Muscle of leg (tissue), 11 donors: ENCODE results near the gene PPP1R2C. TPM values are rescaled to one million over a fixed set of nuclear protein-coding genes. Genes with fewer than 3 reads are reported as not detected.
A peak's percentile ranks its signal among the peaks of the same experiment; 100 is the strongest.

ENCODE experiments used
- DNase-seq: peaks from one replicate; pipeline ENCODE4 v3.0.0; 2013
- H3K27ac ChIP-seq: one replicate; pipeline ENCODE4 v1.5.1; 2013; ENCODE audit warnings: mild to moderate bottlenecking, low read length, control low read depth
- H3K27me3 ChIP-seq: one replicate; pipeline ENCODE4 v1.6.1; 2013; ENCODE audit warnings: low read length; ENCODE audit not compliant: control insufficient read depth, insufficient read depth
- H3K36me3 ChIP-seq: one replicate; pipeline ENCODE4 v1.6.1; 2013; ENCODE audit warnings: low read length; ENCODE audit not compliant: control insufficient read depth, insufficient read depth
- H3K4me1 ChIP-seq: one replicate; pipeline ENCODE4 v1.6.1; 2013; ENCODE audit warnings: low read length; ENCODE audit not compliant: control insufficient read depth, insufficient read depth
- H3K4me3 ChIP-seq: one replicate; pipeline ENCODE4 v1.5.1; 2013; ENCODE audit warnings: low read length, control low read depth
- H3K9me3 ChIP-seq: replicated peaks from 2 replicates; pipeline ENCODE4 v1.6.1; 2013; ENCODE audit warnings: low read depth, low read length; ENCODE audit not compliant: control insufficient read depth
- WGBS: methylation state at CpG from one replicate; pipeline ENCODE4 v1.1.5; 2013; ENCODE audit warnings: missing lambda C conversion rate; ENCODE audit not compliant: insufficient coverage; 5-methylcytosine and 5-hydroxymethylcytosine counted together
- polyA plus RNA-seq, 8 donors: library from polyadenylated mRNA; unstranded; fragments of 120-200 nt; gene quantifications; one replicate each; pipeline versions ENCODE4 v1.2.1 to v1.2.3, GENCODE V29; 2013; ENCODE audit warnings: inconsistent platforms in 1 of 8, low replicate concordance in 1 of 8; ENCODE audit not compliant: insufficient read length in 8 of 8, insufficient read depth in 1 of 8
- total RNA-seq: library from RNA; stranded (reverse); fragments of 120-200 nt; gene quantifications from one replicate; pipeline ENCODE4 v1.2.4, GENCODE V29; 2013

PPP1R2C gene
- total and polyA plus RNA-seq, 9 donors = not detected

- WGBS = 11% methylated on average over 1 of the region's 4 CpGs
- no peak for DNase-seq
These were observed 25.2 kb downstream of the PPP1R2C start for GRCh38 chrX:42752730-42753129.

GRCh38 chrX:42751573-42751972 lies 26.4 kb downstream of the PPP1R2C start:
- H3K36me3 ChIP-seq = no peaks in the 10 kb centered on the region
- no peak overlapping the region for H3K27ac ChIP-seq
- peaks cover 4% of the 10 kb centered on the region for H3K27me3 ChIP-seq
- H3K4me1 ChIP-seq = no peaks in the 10 kb centered on the region
- no peaks in the 10 kb centered on the region for H3K9me3 ChIP-seq
- no peak for DNase-seq
- WGBS = 67% methylated on average over 2 of the region's 3 CpGs
- no peak overlapping the region for H3K4me3 ChIP-seq

More at GRCh38 chrX:42752730-42753129, 25.2 kb downstream of the PPP1R2C start:
- Histone ChIP-seq H3K27me3 (peaks cover 4% of the 10 kb centered on the region), H3K27ac (no peak overlapping the region), H3K4me1 (no peaks in the 10 kb centered on the region), H3K4me3 (no peak overlapping the region), H3K9me3 (no peaks in the 10 kb centered on the region), H3K36me3 (no peaks in the 10 kb centered on the region)

GRCh38 chrX:42748067-42748850 lies 29.7 kb downstream of the PPP1R2C start:
- Histone ChIP-seq H3K27ac (no peak overlapping the region), H3K4me1 (no peaks in the 10 kb centered on the region), H3K9me3 (no peaks in the 10 kb centered on the region), H3K27me3 (peaks cover 3% of the 10 kb centered on the region), H3K4me3 (no peak overlapping the region), H3K36me3 (no peaks in the 10 kb centered on the region)
- 60% methylated on average over 1 of the region's 5 CpGs for WGBS
- DNase-seq = no peak

GRCh38 chrX:42746606-42747005 lies 31.4 kb downstream of the PPP1R2C start:
- H3K4me1 ChIP-seq = no peaks in the 10 kb centered on the region
- no peaks in the 10 kb centered on the region for H3K36me3 ChIP-seq
- no peak overlapping the region for H3K27ac ChIP-seq
- no CpG with 5 or more reads among the region's 2 CpGs for WGBS
- peaks cover under 1% of the 10 kb centered on the region for H3K27me3 ChIP-seq
- H3K4me3 ChIP-seq = no peak overlapping the region
- DNase-seq = no peak
- no peaks in the 10 kb centered on the region for H3K9me3 ChIP-seq

- peaks cover 2% of the 10 kb centered on the region for H3K27me3 ChIP-seq
- DNase-seq = no peak
- no peaks in the 10 kb centered on the region for H3K9me3 ChIP-seq
- WGBS = no CpG with 5 or more reads among the region's 1 CpG
- H3K36me3 ChIP-seq = no peaks in the 10 kb centered on the region
- no peak overlapping the region for H3K4me3 ChIP-seq
- H3K4me1 ChIP-seq = no peaks in the 10 kb centered on the region
- no peak overlapping the region for H3K27ac ChIP-seq
These were observed 37.5 kb downstream of the PPP1R2C start for GRCh38 chrX:42740456-42740855.

GRCh38 chrX:42739741-42740140 lies 38.2 kb downstream of the PPP1R2C start:
- H3K27ac ChIP-seq = no peak overlapping the region
- WGBS = no CpG with 5 or more reads among the region's 1 CpG

GRCh38 chrX:42739258-42739657 lies 38.7 kb downstream of the PPP1R2C start:
- Histone ChIP-seq H3K4me1 (no peaks in the 10 kb centered on the region), H3K27ac (no peak overlapping the region), H3K27me3 (peaks cover 2% of the 10 kb centered on the region), H3K9me3 (no peaks in the 10 kb centered on the region), H3K36me3 (no peaks in the 10 kb centered on the region), H3K4me3 (no peak overlapping the region)
- no CpG with 5 or more reads among the region's 4 CpGs for WGBS
- peak; percentile 75 for DNase-seq

More at GRCh38 chrX:42739741-42740140, 38.2 kb downstream of the PPP1R2C start:
- no peaks in the 10 kb centered on the region for H3K4me1 ChIP-seq
- H3K36me3 ChIP-seq = no peaks in the 10 kb centered on the region
- H3K4me3 ChIP-seq = no peak overlapping the region
- H3K9me3 ChIP-seq = no peaks in the 10 kb centered on the region
- DNase-seq = peak; percentile 7
- H3K27me3 ChIP-seq = peaks cover 2% of the 10 kb centered on the region

GRCh38 chrX:42738552-42738951 lies 39.4 kb downstream of the PPP1R2C start:
- DNase-seq = no peak
- Histone ChIP-seq H3K27ac (no peak overlapping the region), H3K36me3 (no peaks in the 10 kb centered on the region), H3K9me3 (no peaks in the 10 kb centered on the region), H3K4me3 (no peak overlapping the region), H3K4me1 (no peaks in the 10 kb centered on the region), H3K27me3 (peaks cover 2% of the 10 kb centered on the region)
- 86% methylated on average over 1 of the region's 2 CpGs for WGBS

- peaks cover 8% of the 10 kb centered on the region for H3K27me3 ChIP-seq
- WGBS = no CpG with 5 or more reads among the region's 2 CpGs
- H3K27ac ChIP-seq = no peak overlapping the region
- no peaks in the 10 kb centered on the region for H3K9me3 ChIP-seq
- H3K36me3 ChIP-seq = no peaks in the 10 kb centered on the region
- H3K4me1 ChIP-seq = no peaks in the 10 kb centered on the region
- no peak overlapping the region for H3K4me3 ChIP-seq
- DNase-seq = no peak
These were observed 42.7 kb downstream of the PPP1R2C start for GRCh38 chrX:42735250-42735649.

- 40% methylated on average over 2 of the region's 3 CpGs for WGBS
- DNase-seq = peak; percentile 27
- Histone ChIP-seq H3K4me3 (no peak overlapping the region), H3K4me1 (no peaks in the 10 kb centered on the region), H3K36me3 (no peaks in the 10 kb centered on the region), H3K27ac (no peak overlapping the region), H3K27me3 (peaks cover 8% of the 10 kb centered on the region), H3K9me3 (no peaks in the 10 kb centered on the region)
These were observed 45.5 kb downstream of the PPP1R2C start for GRCh38 chrX:42732506-42732905.
